GM19372 (cell line): Measurements from ENCODE around the gene FAM167B.

Source experiments
- ATAC-seq: cut with Tn5 transposase; IDR thresholded peaks from one replicate; pipeline ENCODE4 v1.9.1; 2021; ENCODE audit warnings: mild to moderate bottlenecking, low read depth, moderate library complexity; ENCODE audit not compliant: unreplicated experiment

The FAM167B gene

GRCh38 chr1:32221980-32222755, 24.9 kb upstream of the FAM167B start, which contains the start of the genes EIF3I and TMEM234:
Gene EIF3I, plus strand, starts transcription at chr1:32222407. Its CDS starts 35 bp downstream, at chr1:32222442.
Gene TMEM234, minus strand, starts transcription at chr1:32222353. Its CDS starts 31 bp downstream, at chr1:32222322.
- peak; percentile 97 for ATAC-seq

DNA sequence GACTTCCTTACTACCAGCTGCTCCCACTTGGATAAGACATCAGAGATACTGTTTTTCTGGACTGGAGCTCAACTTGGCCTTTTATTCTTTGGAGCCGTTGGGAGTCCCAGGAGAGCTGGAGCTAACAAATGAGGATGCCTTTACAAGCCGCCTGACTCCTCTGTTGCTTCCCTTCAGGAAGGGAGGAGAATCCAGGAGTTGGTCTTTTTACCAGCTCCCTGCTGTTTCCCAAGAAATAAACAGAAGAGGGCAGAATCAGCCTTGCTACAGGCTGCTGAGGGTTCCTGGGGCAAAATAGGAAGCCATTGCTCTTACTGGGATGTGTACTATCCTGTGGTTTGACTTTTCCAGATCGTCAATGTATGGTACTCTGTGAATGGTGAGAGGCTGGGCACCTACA, 23.3 kb upstream of the FAM167B start:
- ATAC-seq: no peak

- no peak for ATAC-seq
Observed at GRCh38 chr1:32224285-32224684, 22.7 kb upstream of the FAM167B start.

GRCh38 chr1:32228771-32229170, 18.3 kb upstream of the FAM167B start:
- no peak for ATAC-seq

- no peak for ATAC-seq
Observed at GRCh38 chr1:32231843-32232432, 15.1 kb upstream of the FAM167B start.

- no peak for ATAC-seq
Observed at GRCh38 chr1:32232558-32233304, 14.3 kb upstream of the FAM167B start.

- no peak for ATAC-seq
Observed at GRCh38 chr1:32234792-32235191, 12.2 kb upstream of the FAM167B start.

- ATAC-seq: no peak
Observed at GRCh38 chr1:32239337-32239736, 7.7 kb upstream of the FAM167B start.

DNA sequence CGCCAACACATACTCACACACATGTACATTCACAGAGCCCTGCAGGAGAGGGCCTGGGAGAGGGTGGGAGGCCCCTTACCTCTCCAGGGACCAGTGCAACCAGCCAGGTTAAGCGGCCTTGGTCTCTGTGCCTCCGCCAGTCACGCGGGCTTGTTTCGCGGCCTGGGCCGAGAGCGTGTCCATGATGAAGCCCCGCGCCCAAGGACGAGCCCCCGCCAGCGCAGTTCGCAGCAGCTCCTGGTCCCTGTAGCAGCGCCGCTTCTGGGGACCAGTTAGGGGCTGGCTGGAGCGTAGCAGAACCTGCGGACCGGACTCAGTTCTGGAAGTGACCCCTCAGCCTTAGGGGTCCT, 7.3 kb upstream of the FAM167B start:
- no peak for ATAC-seq

DNA sequence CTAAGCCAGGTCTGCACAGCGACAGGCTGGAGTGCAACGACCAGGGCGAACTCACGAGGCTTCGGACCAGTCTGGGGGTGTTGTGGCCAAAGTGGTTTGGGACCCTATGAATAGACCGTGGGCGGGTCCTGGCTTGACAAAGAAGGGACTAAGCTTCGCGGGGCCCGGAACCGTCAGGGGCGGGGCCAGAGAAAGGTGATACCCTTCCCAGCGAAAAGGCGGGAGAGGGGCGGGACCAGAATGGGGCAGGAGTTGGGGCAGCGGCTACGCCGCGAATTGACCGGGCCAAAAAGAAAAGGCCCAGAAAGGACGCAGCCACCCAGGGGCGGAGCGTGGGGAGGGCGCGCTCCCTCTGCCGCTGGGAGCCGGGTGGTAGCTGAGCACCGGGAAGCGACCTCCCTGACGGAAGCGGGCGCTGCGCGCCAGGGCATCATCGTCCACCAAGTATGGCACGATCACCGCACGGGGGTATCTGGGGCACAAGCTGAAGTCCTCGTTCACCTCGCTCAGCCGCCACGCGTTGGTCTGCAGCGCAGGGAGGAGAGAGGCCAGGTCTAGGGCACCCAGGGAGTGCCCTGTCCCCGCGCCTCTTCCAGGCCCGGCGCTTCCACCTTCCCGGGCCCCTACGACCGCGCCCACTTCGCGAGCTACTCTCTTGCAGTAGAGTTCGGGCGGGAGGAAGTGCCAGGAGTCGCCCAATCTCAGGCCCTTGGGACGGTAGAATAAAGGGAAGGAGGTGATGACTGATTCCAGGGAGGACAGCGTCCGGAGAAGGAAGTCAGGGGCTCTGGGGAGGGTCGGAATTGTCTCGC, 6.7 kb upstream of the FAM167B start:
- ATAC-seq: no peak

- no peak for ATAC-seq
Observed at GRCh38 chr1:32241001-32241763, 5.8 kb upstream of the FAM167B start.

GRCh38 chr1:32242341-32242851, 4.6 kb upstream of the FAM167B start:
- no peak for ATAC-seq

DNA sequence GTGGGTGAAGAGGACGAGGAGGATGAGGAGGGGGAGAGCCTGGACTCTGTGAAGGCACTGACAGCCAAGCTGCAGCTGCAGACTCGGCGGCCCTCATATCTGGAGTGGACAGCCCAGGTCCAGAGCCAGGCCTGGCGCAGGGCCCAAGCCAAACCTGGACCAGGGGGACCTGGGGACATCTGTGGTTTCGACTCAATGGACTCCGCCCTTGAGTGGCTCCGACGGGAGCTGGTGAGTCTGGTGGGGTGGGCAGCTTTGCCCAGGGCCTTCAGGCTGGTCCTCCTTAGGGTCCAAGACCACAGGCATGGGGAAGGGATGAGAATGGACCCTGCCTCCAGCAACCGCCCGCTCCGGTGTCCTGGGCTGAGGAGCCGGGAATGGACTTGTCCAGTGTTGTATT, 430 bp downstream of the FAM167B start:
- no peak for ATAC-seq

- ATAC-seq: no peak
Observed at GRCh38 chr1:32247983-32248889, 1.2 kb downstream of the FAM167B start.

- ATAC-seq: peak; percentile 58
Observed at GRCh38 chr1:32249831-32250525, 3.0 kb downstream of the FAM167B start.

- ATAC-seq: no peak
Observed at GRCh38 chr1:32250893-32251716, 4.1 kb downstream of the FAM167B start, which contains the start of gene LCK. Gene LCK, plus strand, starts transcription at chr1:32251265. Its CDS starts 23,065 bp downstream, at chr1:32274330.
